GM19328 (cell line): Measurements from ENCODE around the gene DNAJB14.

Experiments used
- ATAC-seq: cut with Tn5 transposase; IDR thresholded peaks from one replicate; pipeline ENCODE4 v1.9.1; 2021; ENCODE audit warnings: mild to moderate bottlenecking, moderate library complexity; ENCODE audit not compliant: unreplicated experiment

Gene DNAJB14

GRCh38 chr4:99872570-99872969, 73.8 kb downstream of the DNAJB14 start:
- ATAC-seq, result no peak

GRCh38 chr4:99868126-99868596, 78.3 kb downstream of the DNAJB14 start:
- no peak for ATAC-seq

- no peak for ATAC-seq
Measured at GRCh38 chr4:99863804-99864203, 82.6 kb downstream of the DNAJB14 start.

- no peak for ATAC-seq
Measured at GRCh38 chr4:99861120-99861905, 85.1 kb downstream of the DNAJB14 start.

DNA sequence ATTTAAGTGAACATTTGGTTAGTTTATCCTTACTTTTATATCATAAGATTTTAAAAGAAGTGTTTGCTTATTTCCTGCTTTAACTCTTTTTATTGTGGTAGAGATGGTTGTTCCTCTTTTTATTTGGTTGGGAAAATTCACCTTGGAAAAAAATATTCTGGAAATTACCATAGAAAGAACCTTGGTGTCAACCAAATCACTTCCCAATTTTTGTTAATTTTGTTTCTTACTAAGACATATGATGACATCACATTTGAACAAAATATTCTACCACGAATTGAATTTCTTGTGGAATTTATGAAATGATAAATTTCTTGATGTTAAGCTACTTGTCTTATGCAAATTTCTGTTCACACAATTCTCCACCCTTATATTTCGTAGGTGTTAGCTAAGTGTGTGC, 85.9 kb downstream of the DNAJB14 start:
- no peak for ATAC-seq

DNA sequence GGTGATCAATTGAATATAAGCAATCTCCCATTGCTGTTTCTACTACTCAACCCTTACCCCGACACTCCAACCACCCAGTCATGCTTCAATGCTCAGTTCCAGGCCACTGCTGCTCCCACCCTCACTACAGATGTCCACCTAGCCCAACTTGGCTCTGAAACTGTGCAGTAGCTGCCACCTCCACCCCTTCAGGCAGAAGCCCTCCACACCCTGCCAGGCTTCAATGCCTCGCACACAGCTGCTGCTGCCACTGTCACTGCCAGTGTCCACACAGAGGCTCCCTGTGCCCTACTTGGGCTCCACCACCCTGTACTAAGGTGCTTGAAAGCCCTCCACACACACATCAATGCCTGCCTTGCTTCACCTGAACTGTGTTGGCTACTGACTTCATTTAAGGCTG, 86.8 kb downstream of the DNAJB14 start:
- no peak for ATAC-seq

GRCh38 chr4:99857307-99857706, 89.1 kb downstream of the DNAJB14 start:
- no peak for ATAC-seq

GRCh38 chr4:99856166-99856565, 90.3 kb downstream of the DNAJB14 start:
- no peak for ATAC-seq

DNA sequence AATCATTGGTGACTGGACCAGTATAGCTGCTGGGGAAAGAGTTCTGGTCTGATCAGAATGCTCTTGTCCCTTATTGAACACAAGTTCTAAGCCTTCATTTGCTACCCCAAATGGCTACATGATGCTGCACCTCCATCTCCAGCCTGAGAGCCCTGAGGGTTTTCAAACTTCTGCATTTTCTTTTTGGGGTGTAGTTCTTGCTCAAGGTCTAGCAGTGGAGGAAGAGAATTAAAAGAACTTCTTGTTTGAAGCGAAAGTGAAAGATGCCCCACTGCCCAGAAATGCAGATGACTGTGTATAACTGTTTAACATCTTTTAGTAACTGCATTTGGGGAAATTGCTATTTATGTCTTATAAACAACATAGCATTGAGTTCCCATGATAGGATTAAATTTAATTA, 90.7 kb downstream of the DNAJB14 start:
- peak; percentile 48 for ATAC-seq

DNA sequence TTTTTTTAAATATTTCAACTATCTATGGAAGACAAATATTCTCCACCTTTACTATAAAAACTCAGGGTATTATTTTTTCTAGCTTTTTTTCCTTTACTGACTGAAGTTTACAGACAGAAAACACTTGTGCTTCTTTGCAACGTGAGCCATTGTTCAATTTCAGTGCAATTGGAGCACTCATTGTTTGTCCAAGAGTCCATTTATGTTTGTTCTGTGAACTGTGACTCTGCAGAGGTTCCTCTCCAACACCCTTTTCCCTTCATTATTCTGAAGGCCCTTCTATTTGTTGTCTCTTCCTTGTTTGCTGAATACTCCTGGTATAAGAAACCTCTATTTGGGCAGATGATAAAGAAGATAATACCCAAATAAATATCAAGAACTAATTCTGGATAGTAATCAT, 92.4 kb downstream of the DNAJB14 start:
- ATAC-seq, result no peak

DNA sequence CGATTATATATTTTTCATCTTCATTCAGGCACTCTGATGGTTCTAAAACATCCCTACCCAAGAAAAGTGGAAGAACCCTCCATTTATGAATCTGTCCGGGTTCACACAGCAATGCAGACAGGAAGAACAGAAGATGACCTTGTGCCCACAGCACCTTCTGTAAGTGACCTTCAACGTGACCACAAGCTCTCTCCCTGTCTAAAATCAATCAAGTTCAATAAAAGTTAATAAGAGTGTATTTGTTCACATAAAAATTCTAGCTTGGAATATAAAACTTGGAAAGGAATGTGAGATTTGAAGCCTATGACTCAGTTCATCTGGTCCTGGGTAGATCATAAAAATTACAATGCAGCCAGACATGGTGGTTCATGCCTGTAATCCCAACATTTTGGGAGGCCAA, 93.2 kb downstream of the DNAJB14 start:
- ATAC-seq, result no peak

GRCh38 chr4:99852199-99852749, 94.1 kb downstream of the DNAJB14 start:
- no peak for ATAC-seq

GRCh38 chr4:99848591-99849001, 97.8 kb downstream of the DNAJB14 start:
- ATAC-seq, result peak; percentile 29

DNA sequence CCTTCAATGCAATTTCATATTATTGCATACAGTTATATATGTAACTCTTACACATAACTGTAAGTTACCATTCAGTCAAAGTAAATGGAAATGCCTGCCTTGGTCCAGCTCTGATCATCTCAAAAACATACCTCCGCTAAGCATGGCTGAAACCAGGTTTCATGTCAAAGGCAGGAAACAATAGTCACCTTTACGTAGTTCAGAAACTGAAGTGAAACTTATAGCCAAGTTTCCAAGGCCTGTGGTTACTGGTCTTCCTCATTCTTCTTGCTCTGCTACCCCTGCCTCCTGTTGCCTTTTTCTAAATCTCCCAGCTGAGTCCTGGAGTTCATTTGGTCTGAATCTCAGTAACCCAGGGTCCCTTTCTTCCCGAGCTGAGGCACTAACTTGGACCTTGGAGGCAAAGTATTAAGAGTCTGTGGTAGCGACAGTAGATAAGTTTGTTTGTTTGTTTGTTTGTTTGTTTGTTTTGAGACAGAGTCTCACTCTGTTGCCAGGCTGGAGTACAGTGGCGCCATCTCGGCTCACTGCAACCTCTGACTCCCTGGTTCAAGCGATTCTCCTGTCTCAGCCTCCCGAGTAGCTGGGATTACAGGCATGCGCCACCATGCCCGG, 98.9 kb downstream of the DNAJB14 start:
- ATAC-seq, result peak; percentile 67

DNA sequence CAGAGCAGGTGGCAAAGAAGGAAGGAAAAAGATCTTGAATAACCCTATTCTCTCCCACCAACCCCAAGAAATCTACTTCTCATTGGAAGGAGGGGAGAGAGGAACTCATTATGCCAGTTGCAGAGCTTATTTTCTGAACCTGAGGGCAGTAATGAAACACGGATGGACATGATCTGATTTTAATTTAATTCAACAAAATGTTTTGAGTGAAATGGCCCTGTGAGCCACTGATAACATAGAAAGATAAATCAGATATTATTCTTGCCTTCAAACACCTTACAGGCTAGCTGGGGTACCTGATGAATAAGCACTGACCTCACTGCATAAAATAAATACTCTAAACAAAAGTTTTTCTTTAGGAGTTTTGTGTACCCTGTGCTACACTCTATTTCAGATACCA, 99.5 kb downstream of the DNAJB14 start:
- no peak for ATAC-seq
